ENCODE data around the gene LCMT2. TPM values are rescaled to one million over a fixed set of nuclear protein-coding genes. Genes with fewer than 3 reads are reported as not detected.

Gene LCMT2
- total RNA-seq, 1 experiment from 2014 or later = 16.0 TPM

GRCh38 chr15:43280996-43281395, 49.4 kb downstream of the LCMT2 start:
- DNase-seq (ENCODE audit: low read depth, low spot score) = no peak
- in situ Hi-C loops (cut with HindIII; ENCODE audit: low pct_unique_long_range_greater_than_20kb, low sequenced_read_pairs) = no loop called here

- in situ Hi-C loops (cut with HindIII; ENCODE audit: low pct_unique_long_range_greater_than_20kb, low sequenced_read_pairs) = no loop called here
- DNase-seq (ENCODE audit: low read depth, low spot score) = no peak
These were observed 50.9 kb downstream of the LCMT2 start for GRCh38 chr15:43279496-43279895.

GRCh38 chr15:43278869-43279268, 51.5 kb downstream of the LCMT2 start:
- no peak for DNase-seq (ENCODE audit: low read depth, low spot score)
- in situ Hi-C loops (cut with HindIII; ENCODE audit: low pct_unique_long_range_greater_than_20kb, low sequenced_read_pairs) = no loop called here

GRCh38 chr15:43277901-43278300, 52.5 kb downstream of the LCMT2 start:
- in situ Hi-C loops (cut with HindIII; ENCODE audit: low pct_unique_long_range_greater_than_20kb, low sequenced_read_pairs) = no loop called here
- DNase-seq (ENCODE audit: low read depth, low spot score) = no peak

- in situ Hi-C loops (cut with HindIII; ENCODE audit: low pct_unique_long_range_greater_than_20kb, low sequenced_read_pairs) = no loop called here
- no peak for DNase-seq (ENCODE audit: low read depth, low spot score)
These were observed 53.0 kb downstream of the LCMT2 start for GRCh38 chr15:43277231-43277823.

GRCh38 chr15:43276563-43277200, 53.7 kb downstream of the LCMT2 start:
- DNase-seq (ENCODE audit: low read depth, low spot score) = no peak
- in situ Hi-C loops (cut with HindIII; ENCODE audit: low pct_unique_long_range_greater_than_20kb, low sequenced_read_pairs) = no loop called here

- DNase-seq (ENCODE audit: low read depth, low spot score) = peak; percentile 72
- in situ Hi-C loops (cut with HindIII; ENCODE audit: low pct_unique_long_range_greater_than_20kb, low sequenced_read_pairs) = no loop called here
These were observed 54.4 kb downstream of the LCMT2 start for GRCh38 chr15:43275740-43276562.

- no peak for DNase-seq (ENCODE audit: low read depth, low spot score)
These were observed 56.2 kb downstream of the LCMT2 start for GRCh38 chr15:43274136-43274535.

More at GRCh38 chr15:43274136-43274535, 56.2 kb downstream of the LCMT2 start:
- in situ Hi-C loops (cut with HindIII; ENCODE audit: low pct_unique_long_range_greater_than_20kb, low sequenced_read_pairs) = no loop called here

Other genes with a start within 250 kb of the LCMT2 start
- 28.4 and 28.7 TPM in 2 replicates for gene UBR1, start 224.5 kb downstream of the LCMT2 start, total RNA-seq (2014; rRNA removed; shearing (Covaris generic))
- gene TMEM62, start 197.0 kb downstream of the LCMT2 start, total RNA-seq (2014; rRNA removed; shearing (Covaris generic)) = 21.6 and 22.0 TPM in 2 replicates
- gene CCNDBP1, start 145.2 kb downstream of the LCMT2 start, total RNA-seq (2014; rRNA removed; shearing (Covaris generic)) = 63.2 and 64.0 TPM in 2 replicates
- gene EPB42, start 109.6 kb downstream of the LCMT2 start, total RNA-seq (2014; rRNA removed; shearing (Covaris generic)) = not detected in 2 replicates
- 0.13 and 0.21 TPM in 2 replicates for gene TGM5, start 63.6 kb downstream of the LCMT2 start, total RNA-seq (2014; rRNA removed; shearing (Covaris generic))
- not detected in 2 replicates for gene TGM7, start 28.3 kb downstream of the LCMT2 start, total RNA-seq (2014; rRNA removed; shearing (Covaris generic))
- gene ZSCAN29, start 40.5 kb upstream of the LCMT2 start, total RNA-seq (2014; rRNA removed; shearing (Covaris generic)) = 21.0 and 23.1 TPM in 2 replicates
- 7.9 and 9.2 TPM in 2 replicates for gene TUBGCP4, start 40.5 kb upstream of the LCMT2 start, total RNA-seq (2014; rRNA removed; shearing (Covaris generic))
- gene TP53BP1, start 162.6 kb upstream of the LCMT2 start, total RNA-seq (2014; rRNA removed; shearing (Covaris generic)) = 25.9 and 30.7 TPM in 2 replicates
- gene MAP1A, start 187.0 kb upstream of the LCMT2 start, total RNA-seq (2014; rRNA removed; shearing (Covaris generic)) = 0.87 and 0.90 TPM in 2 replicates